ENCODE results near the gene VWDE.
"Not testable (repeated sequence)": the region's sequence is repeated elsewhere in the genome, so short reads cannot be mapped to it uniquely, and the experiment has no call there.

VWDE gene

GRCh38 chr7:12401538-12402364 lies 1.9 kb downstream of the VWDE start:
- no peak for DNase-seq

GRCh38 chr7:12398186-12398585 lies 5.5 kb downstream of the VWDE start:
- DNase-seq, result no peak

- no peak for DNase-seq
Measured at GRCh38 chr7:12397671-12398070, 6.0 kb downstream of the VWDE start.

GRCh38 chr7:12396670-12397069 lies 7.0 kb downstream of the VWDE start:
- DNase-seq, result not testable (repeated sequence)

- DNase-seq, result no peak
Measured at GRCh38 chr7:12391922-12392615, 11.6 kb downstream of the VWDE start.

DNA sequence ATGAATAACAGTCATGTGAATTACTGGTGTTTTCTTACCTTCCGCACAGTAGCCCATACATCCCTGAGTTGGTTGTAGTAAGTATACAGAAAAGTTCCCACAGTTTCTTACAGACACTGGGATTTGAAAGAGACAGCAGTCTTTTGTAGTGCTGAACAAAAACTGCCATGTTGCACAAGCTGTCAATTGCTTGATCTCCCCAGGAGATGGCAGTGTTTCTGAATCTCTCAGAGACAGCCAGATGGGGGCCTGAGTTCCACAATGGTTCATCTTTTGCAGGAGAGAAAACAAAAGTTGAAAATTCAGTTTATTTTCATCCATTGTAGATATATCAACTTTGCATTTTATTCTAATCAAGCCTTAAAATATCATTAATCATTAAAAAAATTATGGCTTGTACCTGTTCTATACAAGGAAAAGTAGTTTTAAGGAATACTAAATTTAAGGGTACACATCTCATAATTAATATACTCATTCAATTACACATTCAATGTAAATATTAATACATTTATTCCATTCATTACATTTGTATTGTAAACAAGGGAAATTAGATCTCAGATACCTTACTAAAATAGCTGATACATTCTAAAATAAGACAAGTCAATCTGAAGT lies 14.5 kb downstream of the VWDE start:
- peak; percentile 64 for DNase-seq

GRCh38 chr7:12386313-12386740 lies 17.3 kb downstream of the VWDE start:
- DNase-seq, result no peak

GRCh38 chr7:12385364-12385786 lies 18.3 kb downstream of the VWDE start:
- DNase-seq, result no peak

GRCh38 chr7:12383377-12383776 lies 20.3 kb downstream of the VWDE start:
- DNase-seq, result no peak

DNA sequence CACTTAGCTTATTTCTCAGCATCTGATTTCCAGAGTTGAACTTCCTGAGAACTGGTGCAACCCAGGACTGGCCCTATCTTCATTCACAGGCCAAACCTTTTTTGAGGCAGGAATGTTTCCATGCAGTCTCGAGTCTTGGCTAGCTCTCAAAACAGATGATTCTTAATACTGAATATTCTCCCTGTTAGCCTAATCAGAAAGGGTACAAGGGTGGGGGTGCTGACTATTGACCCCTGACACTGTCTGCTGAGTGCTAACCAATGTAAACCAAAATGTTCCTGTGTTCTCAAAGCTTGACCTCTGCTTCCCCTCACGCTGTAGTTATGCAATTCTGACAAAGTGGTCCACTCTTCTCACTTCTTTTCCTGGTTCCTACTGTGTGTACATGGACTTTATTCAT lies 25.3 kb downstream of the VWDE start:
- DNase-seq, result no peak

DNA sequence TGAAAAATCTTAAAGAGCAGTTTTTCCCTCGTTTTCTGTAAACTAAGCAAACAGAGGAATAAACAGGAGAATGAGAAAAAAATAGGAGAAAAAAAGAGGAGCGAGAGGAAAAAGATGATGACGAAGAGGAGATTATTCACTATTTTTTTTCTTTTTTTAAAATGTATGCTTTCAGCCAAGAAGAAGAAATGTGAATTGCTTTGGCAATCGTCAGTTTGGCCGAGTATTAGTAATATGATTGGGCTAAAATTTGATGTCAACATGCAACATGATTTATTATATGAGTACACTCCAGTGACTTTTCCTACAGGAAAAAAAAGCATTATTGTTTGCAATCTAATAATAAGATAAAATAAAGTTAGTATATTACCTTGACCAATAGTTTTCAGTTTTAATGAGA lies 26.3 kb downstream of the VWDE start:
- DNase-seq, result no peak

DNA sequence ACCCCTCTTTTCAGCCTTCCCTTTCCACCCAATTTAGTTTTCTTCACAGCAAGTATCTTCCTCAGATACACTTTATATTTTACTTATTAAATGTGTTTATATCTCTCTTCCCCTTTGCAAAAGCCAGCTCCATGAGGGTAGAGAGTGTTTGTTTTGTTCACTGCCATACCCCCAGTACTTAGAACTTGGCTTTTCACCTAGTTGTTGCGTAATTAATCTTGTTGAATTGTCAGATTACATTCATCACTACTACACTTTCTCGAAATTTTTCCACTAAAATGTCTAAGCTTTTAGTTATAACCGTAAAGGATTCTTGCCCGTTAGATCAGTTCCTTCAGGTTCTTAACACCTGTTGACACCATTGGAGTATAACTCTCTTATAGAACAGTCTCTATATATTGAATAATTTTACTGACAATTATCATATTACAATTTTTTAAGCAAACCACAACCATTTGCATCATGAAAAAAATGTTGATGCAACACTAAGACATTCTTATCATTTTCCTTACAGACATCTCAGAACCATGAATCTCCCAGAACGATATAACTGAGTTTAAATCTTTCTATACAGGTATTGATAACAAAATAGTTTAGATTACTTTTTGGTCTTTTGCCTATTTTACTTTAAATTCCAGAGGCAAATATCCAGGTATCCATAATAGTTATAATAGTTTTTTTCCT lies 29.9 kb downstream of the VWDE start:
- DNase-seq, result no peak

DNA sequence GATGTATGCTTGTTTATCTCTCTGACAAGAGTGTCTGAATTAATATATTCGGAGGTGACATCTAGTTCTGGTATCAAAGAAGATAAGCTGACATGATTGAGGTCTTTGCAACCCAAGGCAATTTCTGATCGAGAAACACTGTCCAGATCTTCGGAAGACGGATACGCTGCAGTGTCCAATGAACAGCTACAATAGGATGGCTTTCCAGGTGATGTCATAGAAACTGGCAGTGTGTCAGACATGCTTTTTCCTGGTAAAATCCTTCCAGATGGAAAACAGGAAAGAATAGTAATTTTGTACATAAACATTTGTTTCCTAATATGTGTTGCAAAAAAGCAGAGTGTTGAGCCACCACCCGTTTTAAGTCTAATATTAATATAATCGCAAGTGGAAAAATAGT lies 33.4 kb downstream of the VWDE start:
- no peak for DNase-seq

GRCh38 chr7:12369756-12370155 lies 33.9 kb downstream of the VWDE start:
- DNase-seq, result no peak

- DNase-seq, result no peak
Measured at GRCh38 chr7:12369072-12369471, 34.6 kb downstream of the VWDE start.

DNA sequence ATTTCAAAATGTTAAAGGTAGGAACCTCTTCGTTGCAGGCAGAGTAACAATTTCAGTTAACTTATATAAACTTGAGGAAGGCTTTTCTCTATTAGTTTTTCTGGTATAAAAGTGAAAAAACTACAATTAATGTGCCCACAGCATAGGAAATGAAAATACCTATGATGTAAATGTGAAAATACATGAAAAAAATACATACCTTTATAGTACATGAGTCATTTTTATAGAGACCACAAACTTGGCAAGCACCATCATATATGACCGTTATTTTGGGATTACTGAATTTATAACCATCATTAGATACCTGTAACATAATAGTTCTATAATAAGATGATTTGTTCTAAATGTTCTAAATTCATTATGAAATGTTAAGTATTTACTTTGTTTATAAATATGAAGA lies 42.7 kb downstream of the VWDE start:
- no peak for DNase-seq

GRCh38 chr7:12358694-12359093 lies 45.0 kb downstream of the VWDE start:
- no peak for DNase-seq

DNA sequence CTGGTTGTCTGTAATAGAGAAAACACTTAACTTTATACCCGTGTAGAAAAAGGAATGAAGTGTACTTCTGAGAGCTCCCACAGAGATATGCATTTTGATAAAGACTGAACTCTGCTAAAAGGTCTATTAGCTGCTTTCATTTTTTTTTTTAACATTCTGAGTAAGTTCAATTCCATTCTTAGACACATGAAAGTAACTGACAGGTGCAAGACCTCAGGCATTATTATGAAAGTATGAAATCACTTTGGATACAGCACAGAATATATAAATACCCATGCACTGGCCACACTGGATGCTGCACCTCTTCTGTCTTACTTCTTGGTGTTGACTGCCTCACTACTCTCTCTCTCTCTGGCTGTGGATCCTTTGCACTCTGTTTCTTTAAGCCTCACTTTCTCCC lies 46.2 kb downstream of the VWDE start:
- DNase-seq, result no peak

- DNase-seq, result no peak
Measured at GRCh38 chr7:12351843-12352242, 51.8 kb downstream of the VWDE start.

DNA sequence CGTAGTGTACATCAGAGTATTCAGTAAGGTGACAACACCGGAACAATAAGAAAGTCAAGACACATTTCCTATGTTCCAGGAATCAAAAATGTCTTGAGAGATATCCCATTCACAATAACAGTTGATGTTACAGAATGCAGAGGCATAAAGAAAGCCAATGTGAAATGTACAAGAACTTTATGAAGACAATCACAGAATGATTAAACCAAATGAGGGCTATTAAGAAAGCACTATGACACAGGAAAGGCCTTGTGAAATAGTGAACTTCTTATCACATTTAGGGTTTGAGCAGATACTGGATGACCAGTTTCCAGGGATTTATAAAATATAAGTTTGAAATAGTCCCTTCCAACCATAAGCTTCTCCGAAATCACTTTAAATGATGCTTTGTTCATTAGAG lies 52.7 kb downstream of the VWDE start:
- DNase-seq, result no peak

DNA sequence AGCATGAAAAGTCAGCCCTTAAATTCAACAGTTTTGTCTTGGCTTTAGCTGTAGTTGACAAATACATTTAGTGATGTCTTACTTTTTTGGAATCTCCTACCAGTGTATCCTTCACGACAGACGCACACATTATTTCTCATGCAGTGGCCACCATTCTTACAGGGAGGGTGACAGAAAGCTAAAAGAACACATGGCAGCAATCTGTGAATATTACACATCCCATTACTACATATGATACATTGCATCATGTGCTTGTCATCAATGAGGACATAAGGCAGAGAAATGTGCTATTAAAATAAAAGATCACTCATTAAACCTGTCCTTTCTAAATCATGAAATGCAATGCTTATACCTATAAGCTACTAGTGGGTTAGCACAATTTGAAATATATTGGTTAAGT lies 66.6 kb downstream of the VWDE start:
- no peak for DNase-seq

DNA sequence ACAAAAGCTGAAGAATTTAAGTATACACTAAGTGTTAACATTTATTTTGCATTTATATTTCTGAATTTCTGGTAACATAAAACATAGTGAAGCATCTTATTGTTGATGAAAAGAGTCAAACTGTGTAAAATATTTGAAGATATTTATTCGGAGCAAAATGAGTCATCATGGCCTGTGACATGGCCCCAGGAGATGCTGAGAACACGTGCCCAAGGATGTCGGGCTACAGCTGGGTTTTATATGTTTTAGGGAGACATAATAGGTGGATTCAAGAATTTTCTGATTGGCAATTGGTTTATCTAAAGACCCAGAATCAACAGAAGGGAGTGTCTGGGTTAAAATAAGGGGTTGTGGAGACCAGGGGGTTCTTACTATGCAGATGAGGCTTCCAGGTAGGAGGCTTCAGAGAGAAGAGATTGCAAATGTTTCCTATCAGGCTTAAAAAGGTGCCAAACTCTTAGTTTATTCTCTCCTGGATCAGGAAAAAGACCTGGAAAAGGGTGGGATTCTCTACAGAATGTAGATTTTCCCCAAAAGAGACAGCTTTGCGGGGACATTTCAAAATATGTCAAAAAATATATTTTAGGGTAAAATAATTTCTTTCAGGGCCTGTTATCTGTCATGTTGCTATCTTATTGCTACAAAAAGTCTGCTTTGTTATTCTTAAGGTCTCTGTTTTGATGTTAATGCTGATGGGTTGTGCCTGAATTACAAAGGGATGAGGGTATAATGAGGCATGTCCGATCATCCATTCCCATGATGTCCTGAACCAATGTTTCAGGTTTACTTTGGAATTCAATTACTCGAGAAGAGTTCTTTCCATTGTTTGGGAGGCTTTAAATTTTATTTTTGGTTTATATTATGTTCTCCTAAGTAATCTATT lies 74.5 kb downstream of the VWDE start:
- DNase-seq, result no peak

All from activated effector memory CD4-positive, alpha-beta T cell treated with anti-CD3 and anti-CD28 coated beads, Interleukin-2, amount 50 U/mL, for 16 hours (primary cell).